A549 treated with DMSO at 1 μM for 4 hours (cell line): ENCODE results near the gene SH3PXD2B. TPM values are rescaled to one million over a fixed set of nuclear protein-coding genes. Genes with fewer than 3 reads are reported as not detected.

ENCODE experiments used
- total RNA-seq: library from RNA; stranded (reverse); fragments of 200-300 nt; extraction: Qiagen RNA extraction; gene quantifications from 5 replicates; pipeline ENCODE4 v1.2.3, GENCODE V29; 2022; ENCODE audit warnings: low read depth

The SH3PXD2B gene
- total RNA-seq: 12.4 to 20.1 TPM (median 16.9 TPM) in 5 replicates

GRCh38 chr5:172454358-172455086 is at the start of gene SH3PXD2B:
Gene SH3PXD2B, minus strand, starts transcription at chr5:172454525. Its CDS starts 173 bp downstream, at chr5:172454352.

GRCh38 chr5:172283020-172283861 is 171.1 kb downstream of the SH3PXD2B start, which contains the start of gene UBTD2:
Gene UBTD2, minus strand, starts transcription at chr5:172283764. Its CDS starts 99 bp downstream, at chr5:172283665.

Other genes with a start within 250 kb of the SH3PXD2B start
- 13.0 to 17.8 TPM (median 16.0 TPM) in 5 replicates for gene UBTD2, start 170.8 kb downstream of the SH3PXD2B start, total RNA-seq
- 2.2 to 3.4 TPM (median 2.8 TPM) in 5 replicates for gene NEURL1B, start 186.7 kb upstream of the SH3PXD2B start, total RNA-seq